ENCODE data around the gene LYPD3. TPM values are rescaled to one million over a fixed set of nuclear protein-coding genes. Genes with fewer than 3 reads are reported as not detected.

The LYPD3 gene
- total RNA-seq, 1 donor, result 0.43 TPM

GRCh38 chr19:43479961-43480561 is 14.7 kb upstream of the LYPD3 start:
- TF ChIP-seq CTCF (IDR thresholded peaks at IDR 0.05; ENCODE audit: insufficient read depth, low read depth, low read length), result no peak
- no peak overlapping the region for H3K4me3 ChIP-seq (ENCODE audit: low read depth, low read length)
- DNase-seq (ENCODE audit: low read depth), result no peak

GRCh38 chr19:43479226-43479625 is 13.8 kb upstream of the LYPD3 start:
- DNase-seq (ENCODE audit: low read depth), result no peak
- no peak for TF ChIP-seq CTCF (IDR thresholded peaks at IDR 0.05; ENCODE audit: insufficient read depth, low read depth, low read length)

GRCh38 chr19:43478323-43478722 is 12.9 kb upstream of the LYPD3 start:
- no peak for TF ChIP-seq CTCF (IDR thresholded peaks at IDR 0.05; ENCODE audit: insufficient read depth, low read depth, low read length)
- H3K4me3 ChIP-seq (ENCODE audit: low read depth, low read length), result no peak overlapping the region
- DNase-seq (ENCODE audit: low read depth), result no peak

More at GRCh38 chr19:43479226-43479625, 13.8 kb upstream of the LYPD3 start:
- no peak overlapping the region for H3K4me3 ChIP-seq (ENCODE audit: low read depth, low read length)

- DNase-seq (ENCODE audit: low read depth), result peak; percentile 75
- no peak for TF ChIP-seq CTCF (IDR thresholded peaks at IDR 0.05; ENCODE audit: insufficient read depth, low read depth, low read length)
- H3K4me3 ChIP-seq (ENCODE audit: low read depth, low read length), result no peak overlapping the region
Observed at GRCh38 chr19:43476606-43477005, 11.2 kb upstream of the LYPD3 start.

GRCh38 chr19:43474986-43475705 is 9.7 kb upstream of the LYPD3 start:
- H3K4me3 ChIP-seq (ENCODE audit: low read depth, low read length), result peak overlapping the region; percentile 42
- DNase-seq (ENCODE audit: low read depth), result peak; percentile 95
- TF ChIP-seq CTCF (IDR thresholded peaks at IDR 0.05; ENCODE audit: insufficient read depth, low read depth, low read length), result no peak

GRCh38 chr19:43474487-43474886 is 9.1 kb upstream of the LYPD3 start:
- TF ChIP-seq CTCF (IDR thresholded peaks at IDR 0.05; ENCODE audit: insufficient read depth, low read depth, low read length), result no peak
- DNase-seq (ENCODE audit: low read depth), result no peak

More at GRCh38 chr19:43474487-43474886, 9.1 kb upstream of the LYPD3 start:
- no peak overlapping the region for H3K4me3 ChIP-seq (ENCODE audit: low read depth, low read length)
